ENCODE measurements around the gene NHLH1.
A peak's percentile ranks its signal among the peaks of the same experiment; 100 is the strongest.
"Not testable (repeated sequence)": the region's sequence is repeated elsewhere in the genome, so short reads cannot be mapped to it uniquely, and the experiment has no call there.

The NHLH1 gene

DNA sequence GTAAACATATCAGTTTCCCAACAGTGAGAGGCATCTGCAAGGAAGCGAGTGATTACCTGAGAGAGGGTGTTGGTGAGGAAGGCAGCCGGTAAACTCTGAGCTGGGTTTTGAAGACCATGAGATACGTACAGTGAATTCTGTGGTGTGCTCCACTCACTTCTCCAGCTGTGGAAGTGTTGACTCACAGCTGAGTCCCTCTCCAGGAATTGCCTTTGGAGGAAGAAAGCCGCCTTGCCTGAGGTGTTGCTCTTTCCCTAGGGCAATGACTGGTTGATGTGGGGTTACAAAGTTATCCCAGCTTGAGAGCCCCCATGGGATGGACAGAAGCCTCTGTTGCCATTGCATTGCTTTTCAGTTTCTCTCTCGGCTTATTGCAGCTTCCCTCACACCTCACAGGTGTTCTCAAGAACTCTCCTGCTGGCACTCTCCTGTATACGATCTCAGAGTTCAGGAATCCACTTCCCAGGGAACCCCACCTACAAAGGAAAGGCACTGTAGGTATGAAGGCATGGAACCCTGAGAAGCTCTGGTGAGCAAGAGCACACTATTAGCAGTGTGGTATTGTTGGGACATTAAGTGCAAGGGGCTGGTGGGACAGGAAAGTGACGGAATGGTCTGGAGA lies 10.8 kb downstream of the NHLH1 start:
- 90 to 94% methylated on average over 5 to 6 of the region's 7 CpGs for WGBS, 2 experiments (ENCODE audit: insufficient coverage in 2 of 2)
- Histone ChIP-seq H3K36me3 (ENCODE audit: control insufficient read depth, insufficient read depth, low read length) (no peaks in the 10 kb centered on the region), H3K27ac (ENCODE audit: low read depth, low read length, severe bottlenecking) (no peak overlapping the region)

GRCh38 chr1:160384812-160385211 lies 17.9 kb downstream of the NHLH1 start:
- not testable (repeated sequence) for H3K9me3 ChIP-seq (ENCODE audit: control insufficient read depth, low read length); H3K27ac ChIP-seq (ENCODE audit: low read depth, low read length, severe bottlenecking); H3K36me3 ChIP-seq (ENCODE audit: control insufficient read depth, insufficient read depth, low read length); H3K4me1 ChIP-seq (ENCODE audit: control insufficient read depth, insufficient read depth, low read length, poor library complexity, severe bottlenecking); H3K4me3 ChIP-seq (ENCODE audit: extremely low read depth, insufficient read depth, low read length, poor library complexity, severe bottlenecking)
- WGBS, 2 experiments (ENCODE audit: insufficient coverage in 2 of 2) = no CpG with 5 or more reads among the region's 2 CpGs

More for the DNA sequence above, 10.8 kb downstream of the NHLH1 start:
- Histone ChIP-seq H3K9me3 (ENCODE audit: control insufficient read depth, low read length) (no peaks in the 10 kb centered on the region), H3K4me3 (ENCODE audit: extremely low read depth, insufficient read depth, low read length, poor library complexity, severe bottlenecking) (no peak overlapping the region), H3K4me1 (ENCODE audit: control insufficient read depth, insufficient read depth, low read length, poor library complexity, severe bottlenecking) (peaks cover 18% of the 10 kb centered on the region)

DNA sequence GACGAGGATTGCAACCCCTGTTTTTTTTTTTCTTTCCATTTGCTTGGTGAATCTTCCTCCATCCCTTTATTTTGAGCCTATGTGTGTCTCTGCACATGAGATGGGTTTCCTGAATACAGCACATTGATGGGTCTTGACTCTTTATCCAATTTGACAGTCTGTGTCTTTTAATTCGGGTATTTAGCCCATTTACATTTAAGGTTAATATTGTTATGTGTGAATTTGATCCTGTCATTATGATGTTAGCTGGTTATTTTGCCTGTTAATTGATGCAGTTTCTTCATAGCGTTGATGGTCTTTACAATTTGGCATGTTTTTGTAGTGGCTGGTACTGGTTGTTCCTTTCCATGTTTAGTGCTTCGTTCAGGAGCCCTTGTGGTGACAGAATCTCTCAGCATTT lies 21.5 kb downstream of the NHLH1 start:
- H3K9me3 ChIP-seq (ENCODE audit: control insufficient read depth, low read length); H3K4me3 ChIP-seq (ENCODE audit: extremely low read depth, insufficient read depth, low read length, poor library complexity, severe bottlenecking); H3K27ac ChIP-seq (ENCODE audit: low read depth, low read length, severe bottlenecking); H3K36me3 ChIP-seq (ENCODE audit: control insufficient read depth, insufficient read depth, low read length); H3K4me1 ChIP-seq (ENCODE audit: control insufficient read depth, insufficient read depth, low read length, poor library complexity, severe bottlenecking): not testable (repeated sequence)
- no CpG with 5 or more reads among the region's 4 CpGs for WGBS, 2 experiments (ENCODE audit: insufficient coverage in 2 of 2)

DNA sequence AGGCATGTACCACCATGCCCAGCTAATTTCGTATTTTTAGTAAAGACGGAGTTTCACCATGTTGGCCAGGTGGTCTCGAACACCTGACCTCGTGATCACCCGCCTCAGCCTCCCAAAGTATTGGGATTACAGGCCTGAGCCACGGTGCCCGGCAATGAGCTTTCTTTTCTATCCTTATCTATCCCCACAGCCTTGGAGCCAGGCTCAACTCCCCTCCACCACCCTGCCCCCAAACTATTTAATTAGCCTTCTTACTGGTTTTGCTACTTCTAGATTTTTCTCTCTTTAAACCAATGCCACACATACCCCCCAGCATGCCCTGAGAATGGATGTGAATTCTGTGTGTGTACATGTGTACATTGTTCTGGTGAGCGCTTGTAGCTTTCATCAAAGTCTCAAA lies 27.8 kb downstream of the NHLH1 start:
- H3K4me1 ChIP-seq (ENCODE audit: control insufficient read depth, insufficient read depth, low read length, poor library complexity, severe bottlenecking) = peaks cover 4% of the 10 kb centered on the region
- H3K27ac ChIP-seq (ENCODE audit: low read depth, low read length, severe bottlenecking) = no peak overlapping the region
- H3K36me3 ChIP-seq (ENCODE audit: control insufficient read depth, insufficient read depth, low read length) = no peaks in the 10 kb centered on the region
- H3K9me3 ChIP-seq (ENCODE audit: control insufficient read depth, low read length) = no peaks in the 10 kb centered on the region
- no peak overlapping the region for H3K4me3 ChIP-seq (ENCODE audit: extremely low read depth, insufficient read depth, low read length, poor library complexity, severe bottlenecking)
- WGBS, 2 experiments (ENCODE audit: insufficient coverage in 2 of 2) = 92 to 96% methylated on average over 6 to 7 of the region's 8 CpGs

- Histone ChIP-seq H3K27ac (ENCODE audit: low read depth, low read length, severe bottlenecking) (no peak overlapping the region), H3K4me1 (ENCODE audit: control insufficient read depth, insufficient read depth, low read length, poor library complexity, severe bottlenecking) (peaks cover 17% of the 10 kb centered on the region), H3K4me3 (ENCODE audit: extremely low read depth, insufficient read depth, low read length, poor library complexity, severe bottlenecking) (no peak overlapping the region), H3K9me3 (ENCODE audit: control insufficient read depth, low read length) (no peaks in the 10 kb centered on the region), H3K36me3 (ENCODE audit: control insufficient read depth, insufficient read depth, low read length) (no peaks in the 10 kb centered on the region)
- WGBS, 2 experiments (ENCODE audit: insufficient coverage in 2 of 2) = 83 to 100% methylated on average over 1 of the region's 1 CpG
Measured at GRCh38 chr1:160397651-160398050, 30.8 kb downstream of the NHLH1 start.

- peaks cover 25% of the 10 kb centered on the region for H3K4me1 ChIP-seq (ENCODE audit: control insufficient read depth, insufficient read depth, low read length, poor library complexity, severe bottlenecking)
- no peak overlapping the region for H3K27ac ChIP-seq (ENCODE audit: low read depth, low read length, severe bottlenecking)
- H3K9me3 ChIP-seq (ENCODE audit: control insufficient read depth, low read length) = no peaks in the 10 kb centered on the region
- WGBS, 2 experiments (ENCODE audit: insufficient coverage in 2 of 2) = 92 to 100% methylated on average over 2 of the region's 4 CpGs
- H3K4me3 ChIP-seq (ENCODE audit: extremely low read depth, insufficient read depth, low read length, poor library complexity, severe bottlenecking) = no peak overlapping the region
- no peaks in the 10 kb centered on the region for H3K36me3 ChIP-seq (ENCODE audit: control insufficient read depth, insufficient read depth, low read length)
Measured at GRCh38 chr1:160398823-160399222, 32.0 kb downstream of the NHLH1 start.

DNA sequence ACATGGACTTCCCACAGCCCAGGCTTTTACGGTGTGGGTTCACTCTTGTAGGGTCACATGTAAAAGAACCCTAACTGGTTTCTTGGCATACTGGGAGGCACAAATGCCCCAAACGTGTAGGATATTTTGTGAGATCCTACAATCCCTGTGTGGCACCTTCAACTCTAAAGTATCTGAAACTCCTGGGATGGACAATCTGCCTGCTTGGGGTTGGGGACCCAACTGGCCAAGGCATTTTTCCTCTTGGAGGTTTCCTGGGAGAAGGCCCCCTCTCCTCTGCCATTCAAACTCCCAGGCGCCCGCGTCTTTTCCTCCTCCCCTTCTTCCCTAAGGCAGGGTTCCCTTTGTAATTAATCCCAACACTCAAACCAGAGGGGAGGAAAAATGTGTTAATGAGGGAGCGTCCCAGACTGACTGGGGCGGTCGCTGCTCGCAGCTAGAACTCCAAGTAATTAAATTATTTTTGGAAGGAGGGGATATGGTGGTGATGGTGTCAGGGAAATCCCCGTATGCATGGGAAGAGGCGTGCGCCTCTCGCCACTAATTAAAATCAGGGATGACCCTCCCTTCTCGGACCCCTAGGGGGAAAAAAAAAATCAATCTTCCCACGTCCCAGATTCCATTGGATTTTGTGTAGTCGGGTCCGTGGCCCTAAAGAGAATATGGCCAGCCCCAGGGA lies 32.8 kb downstream of the NHLH1 start:
- H3K36me3 ChIP-seq (ENCODE audit: control insufficient read depth, insufficient read depth, low read length) = no peaks in the 10 kb centered on the region
- no peaks in the 10 kb centered on the region for H3K9me3 ChIP-seq (ENCODE audit: control insufficient read depth, low read length)
- 17 to 18% methylated on average over 7 to 12 of the region's 17 CpGs for WGBS, 2 experiments (ENCODE audit: insufficient coverage in 2 of 2)
- H3K4me1 ChIP-seq (ENCODE audit: control insufficient read depth, insufficient read depth, low read length, poor library complexity, severe bottlenecking) = peaks cover 25% of the 10 kb centered on the region
- peak overlapping the region; percentile 41 for H3K4me3 ChIP-seq (ENCODE audit: extremely low read depth, insufficient read depth, low read length, poor library complexity, severe bottlenecking)
- peak overlapping the region; percentile 92 for H3K27ac ChIP-seq (ENCODE audit: low read depth, low read length, severe bottlenecking)

DNA sequence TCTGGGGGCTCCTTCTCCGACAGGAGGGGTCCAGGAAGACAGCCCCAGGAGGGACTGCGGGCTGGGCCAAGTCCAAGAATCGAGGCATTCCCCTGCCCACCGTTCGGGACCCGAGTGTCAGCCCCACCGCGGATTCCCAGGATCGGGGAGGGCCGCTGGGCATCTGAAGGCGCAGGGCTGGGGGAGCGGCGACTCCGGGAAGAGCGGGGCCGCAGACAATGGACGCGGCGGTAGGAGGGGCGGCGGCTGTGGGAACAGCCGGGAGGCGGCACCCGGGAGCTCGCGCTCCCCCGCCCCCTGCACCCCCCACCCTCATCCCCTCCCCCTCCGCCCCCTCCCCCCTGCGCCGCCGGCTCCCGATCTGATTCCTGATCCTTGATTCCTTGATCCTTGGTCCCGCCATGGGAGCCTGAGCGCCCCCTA lies 33.4 kb downstream of the NHLH1 start, which contains the start of gene VANGL2:
TSS of gene VANGL2 (plus strand) at position 342 of the 423 bp plus-strand sequence. CDS start 15,274 bp downstream, outside the sequence.
- H3K27ac ChIP-seq (ENCODE audit: low read depth, low read length, severe bottlenecking) = peak within 1 kb of the TSS; percentile 92
- peaks cover 26% of the 10 kb centered on the region for H3K4me1 ChIP-seq (ENCODE audit: control insufficient read depth, insufficient read depth, low read length, poor library complexity, severe bottlenecking)
- WGBS, 2 experiments (ENCODE audit: insufficient coverage in 2 of 2) = 0% methylated on average over 10 to 11 of the region's 34 CpGs
- no peaks in the 10 kb centered on the region for H3K9me3 ChIP-seq (ENCODE audit: control insufficient read depth, low read length)
- H3K36me3 ChIP-seq (ENCODE audit: control insufficient read depth, insufficient read depth, low read length) = peaks cover 4% of the 10 kb centered on the region
- H3K4me3 ChIP-seq (ENCODE audit: extremely low read depth, insufficient read depth, low read length, poor library complexity, severe bottlenecking) = peak within 1 kb of the TSS; percentile 88

DNA sequence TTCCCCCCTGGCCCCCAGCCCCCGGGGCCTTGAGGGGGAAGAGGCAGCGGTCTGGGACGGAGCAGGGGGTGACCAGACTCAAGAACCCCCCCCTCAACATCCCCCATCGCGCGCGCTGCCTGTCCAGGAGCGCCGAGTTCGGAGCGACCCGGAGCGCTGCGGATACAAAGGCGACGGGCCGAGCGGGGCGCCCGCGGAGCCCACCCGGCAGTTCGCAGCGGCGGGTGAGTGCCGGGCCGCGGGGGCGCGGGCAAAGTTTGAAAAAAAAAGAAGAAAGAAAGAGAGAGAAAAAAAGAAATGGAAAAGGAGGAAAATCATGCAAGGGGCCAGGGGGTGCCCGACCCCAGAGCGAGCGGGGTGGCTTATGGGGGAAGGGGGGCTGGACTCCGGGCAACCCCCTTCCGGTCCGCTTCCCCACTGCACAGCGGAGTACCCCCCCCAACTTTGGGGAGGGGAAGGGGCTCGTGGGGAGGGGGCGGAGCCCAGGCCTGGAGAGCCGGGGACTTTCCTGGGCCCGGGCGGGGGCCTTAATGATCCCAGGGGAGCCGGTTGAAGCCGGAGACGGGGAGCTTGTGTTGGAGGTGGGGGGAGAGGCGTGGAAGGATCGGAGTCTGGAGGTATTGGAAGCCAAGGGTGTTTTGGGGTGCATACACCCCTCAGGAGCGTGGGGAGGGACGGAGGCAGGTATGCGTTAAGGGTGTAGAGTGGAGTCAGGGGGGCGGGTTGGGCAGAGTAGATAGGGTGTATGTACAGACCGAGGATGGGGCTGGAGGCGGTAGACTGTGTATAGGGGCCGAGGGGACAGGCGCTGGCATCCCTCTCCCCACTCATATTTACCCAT lies 34.0 kb downstream of the NHLH1 start:
- H3K4me1 ChIP-seq (ENCODE audit: control insufficient read depth, insufficient read depth, low read length, poor library complexity, severe bottlenecking) = peaks cover 28% of the 10 kb centered on the region
- H3K9me3 ChIP-seq (ENCODE audit: control insufficient read depth, low read length) = no peaks in the 10 kb centered on the region
- peak overlapping the region; percentile 71 for H3K27ac ChIP-seq (ENCODE audit: low read depth, low read length, severe bottlenecking)
- peak overlapping the region; percentile 88 for H3K4me3 ChIP-seq (ENCODE audit: extremely low read depth, insufficient read depth, low read length, poor library complexity, severe bottlenecking)
- WGBS, 2 experiments (ENCODE audit: insufficient coverage in 2 of 2) = 0 to 1% methylated on average over 23 to 26 of the region's 55 CpGs
- H3K36me3 ChIP-seq (ENCODE audit: control insufficient read depth, insufficient read depth, low read length) = peaks cover 4% of the 10 kb centered on the region

DNA sequence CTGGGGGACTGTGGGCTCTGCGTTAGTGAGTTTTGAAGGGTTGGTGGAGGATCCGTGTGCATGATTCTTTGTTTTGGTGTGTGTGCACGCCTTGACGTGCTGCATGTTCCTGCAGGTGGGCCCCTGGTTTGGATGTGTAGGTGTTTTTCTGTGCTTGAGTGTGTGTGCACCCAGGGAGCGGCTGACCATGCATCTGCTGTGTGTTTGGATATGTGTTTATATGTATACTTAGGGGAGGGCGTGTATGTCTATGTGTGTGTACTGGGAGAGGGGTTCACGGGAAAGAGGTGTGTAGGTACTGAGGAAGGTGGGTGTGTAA lies 34.6 kb downstream of the NHLH1 start:
- WGBS, 2 experiments (ENCODE audit: insufficient coverage in 2 of 2) = 15 to 29% methylated on average over 5 to 6 of the region's 7 CpGs
- Histone ChIP-seq H3K36me3 (ENCODE audit: control insufficient read depth, insufficient read depth, low read length) (peaks cover 4% of the 10 kb centered on the region), H3K4me3 (ENCODE audit: extremely low read depth, insufficient read depth, low read length, poor library complexity, severe bottlenecking) (peak overlapping the region; percentile 88), H3K9me3 (ENCODE audit: control insufficient read depth, low read length) (no peaks in the 10 kb centered on the region), H3K4me1 (ENCODE audit: control insufficient read depth, insufficient read depth, low read length, poor library complexity, severe bottlenecking) (peaks cover 28% of the 10 kb centered on the region), H3K27ac (ENCODE audit: low read depth, low read length, severe bottlenecking) (no peak overlapping the region)

Data from mesodermal cell (in vitro differentiated cells).